GM19438 (cell line): ENCODE measurements around the gene NXPE3.

Experiments
- ATAC-seq: cut with Tn5 transposase; IDR thresholded peaks from one replicate; pipeline ENCODE4 v1.9.1; 2021; ENCODE audit warnings: low read depth; ENCODE audit not compliant: unreplicated experiment

The NXPE3 gene

GRCh38 chr3:101801174-101801573 lies 22.2 kb downstream of the NXPE3 start:
- ATAC-seq = no peak

- no peak for ATAC-seq
Measured at GRCh38 chr3:101802179-101802578, 23.2 kb downstream of the NXPE3 start.

GRCh38 chr3:101803173-101803782 lies 24.3 kb downstream of the NXPE3 start:
- ATAC-seq = peak; percentile 97

GRCh38 chr3:101803939-101804338 lies 24.9 kb downstream of the NXPE3 start:
- ATAC-seq = no peak

- ATAC-seq = no peak
Measured at GRCh38 chr3:101806491-101806890, 27.5 kb downstream of the NXPE3 start.

- peak; percentile 58 for ATAC-seq
Measured at GRCh38 chr3:101807888-101808287, 28.9 kb downstream of the NXPE3 start.

GRCh38 chr3:101809178-101810021 lies 30.4 kb downstream of the NXPE3 start:
- no peak for ATAC-seq

GRCh38 chr3:101810022-101810418 lies 31.0 kb downstream of the NXPE3 start:
- no peak for ATAC-seq

GRCh38 chr3:101811875-101812274 lies 32.9 kb downstream of the NXPE3 start:
- no peak for ATAC-seq

- no peak for ATAC-seq
Measured at GRCh38 chr3:101812895-101813294, 33.9 kb downstream of the NXPE3 start.

GRCh38 chr3:101813817-101814440 lies 34.9 kb downstream of the NXPE3 start:
- no peak for ATAC-seq

GRCh38 chr3:101814835-101815234 lies 35.8 kb downstream of the NXPE3 start:
- no peak for ATAC-seq

GRCh38 chr3:101816215-101817149 lies 37.5 kb downstream of the NXPE3 start:
- ATAC-seq = no peak

- no peak for ATAC-seq
Measured at GRCh38 chr3:101817992-101818391, 39.0 kb downstream of the NXPE3 start.

GRCh38 chr3:101819649-101820206 lies 40.7 kb downstream of the NXPE3 start:
- ATAC-seq = no peak

GRCh38 chr3:101821503-101821902 lies 42.5 kb downstream of the NXPE3 start:
- no peak for ATAC-seq

- no peak for ATAC-seq
Measured at GRCh38 chr3:101823525-101823924, 44.5 kb downstream of the NXPE3 start.

- ATAC-seq = no peak
Measured at GRCh38 chr3:101824702-101825101, 45.7 kb downstream of the NXPE3 start.

GRCh38 chr3:101825904-101826445 lies 47.0 kb downstream of the NXPE3 start:
- no peak for ATAC-seq
